SK-N-SH treated with all-trans-retinoic acid at 6 μM for 48 hours (cell line): ENCODE measurements around the gene SP140.

Experiments
- ATAC-seq: fragments of 200-7000 bp; cut with Tn5 transposase; 3 replicates; pipeline ENCODE4 v1.9.1; 2020; ENCODE audit warnings: mild to moderate bottlenecking, moderate library complexity
- ARNTL ChIP-seq: fragments of 450-650 bp; formaldehyde crosslinking; IDR thresholded peaks from 2 replicates; pipeline ENCODE4 v1.5.0; 2020; ENCODE audit warnings: low read depth, mild to moderate bottlenecking, moderate library complexity, borderline replicate concordance
- CREB5 ChIP-seq: fragments of 250-450 bp; sonication (Bioruptor Pico); IDR thresholded peaks from 2 replicates; pipeline ENCODE4 v1.5.1; 2020; ENCODE audit warnings: low read depth, mild to moderate bottlenecking, moderate library complexity
- CSDC2 ChIP-seq: fragments of 250-450 bp; sonication (Bioruptor Pico); IDR thresholded peaks from 2 replicates; pipeline ENCODE4 v1.5.0; 2020; ENCODE audit warnings: mild to moderate bottlenecking, moderate library complexity
- ESRRG ChIP-seq: fragments of 250-450 bp; sonication (Bioruptor Pico); IDR thresholded peaks from 2 replicates; pipeline ENCODE4 v1.6.1; 2021; ENCODE audit warnings: mild to moderate bottlenecking
- OSR1 ChIP-seq: fragments of 250-450 bp; sonication (Bioruptor Pico); IDR thresholded peaks from 2 replicates; pipeline ENCODE4 v1.8.0; 2022; ENCODE audit warnings: moderate library complexity, mild to moderate bottlenecking, inconsistent platforms
- PATZ1 ChIP-seq: fragments of 250-450 bp; sonication (Bioruptor Pico); IDR thresholded peaks from 2 replicates; pipeline ENCODE4 v1.8.0; 2020; ENCODE audit warnings: mild to moderate bottlenecking, moderate library complexity, borderline replicate concordance
- RARB ChIP-seq: fragments of 250-450 bp; sonication (Bioruptor Pico); IDR thresholded peaks from 2 replicates; pipeline ENCODE4 v1.8.0; 2021; ENCODE audit warnings: mild to moderate bottlenecking, moderate library complexity
- SNAI2 ChIP-seq: fragments of 250-450 bp; sonication (Bioruptor Pico); IDR thresholded peaks from 2 replicates; pipeline ENCODE4 v1.5.0; 2020; ENCODE audit warnings: mild to moderate bottlenecking, moderate library complexity
- TCF4 ChIP-seq: fragments of 250-450 bp; sonication (Bioruptor Pico); IDR thresholded peaks from 2 replicates; pipeline ENCODE4 v1.8.0; 2021; ENCODE audit warnings: mild to moderate bottlenecking, moderate library complexity, borderline replicate concordance
- TSHZ2 ChIP-seq: fragments of 250-450 bp; sonication (Bioruptor Pico); IDR thresholded peaks from 2 replicates; pipeline ENCODE4 v1.5.0; 2020; ENCODE audit warnings: mild to moderate bottlenecking, moderate library complexity
- ZC3H10 ChIP-seq: fragments of 250-450 bp; sonication (Bioruptor Pico); IDR thresholded peaks from 2 replicates; pipeline ENCODE4 v1.5.1; 2021; ENCODE audit warnings: mild to moderate bottlenecking, moderate library complexity
- ZFP3 ChIP-seq: fragments of 250-450 bp; sonication (Bioruptor Pico); IDR thresholded peaks from 2 replicates; pipeline ENCODE4 v1.5.0; 2020; ENCODE audit warnings: mild to moderate bottlenecking, moderate library complexity
- ZFP30 ChIP-seq: fragments of 450-650 bp; formaldehyde crosslinking; IDR thresholded peaks from 2 replicates; pipeline ENCODE4 v1.5.0; 2022; ENCODE audit warnings: mild to moderate bottlenecking, moderate library complexity
- ZNF565 ChIP-seq: fragments of 450-650 bp; formaldehyde crosslinking; conservative IDR thresholded peaks from 2 replicates; pipeline ENCODE4 v1.5.0; 2020; ENCODE audit warnings: low read depth, mild to moderate bottlenecking, moderate library complexity
- ZNF70 ChIP-seq: fragments of 450-650 bp; formaldehyde crosslinking; IDR thresholded peaks from 2 replicates; pipeline ENCODE4 v1.5.0; 2020; ENCODE audit warnings: mild to moderate bottlenecking, moderate library complexity
- ZNF8 ChIP-seq: fragments of 450-650 bp; formaldehyde crosslinking; IDR thresholded peaks from 2 replicates; pipeline ENCODE4 v1.5.0; 2020; ENCODE audit warnings: mild to moderate bottlenecking, moderate library complexity
- TF ChIP-seq, protein P1 (sequence below): fragments of 250-450 bp; sonication (Bioruptor Pico); IDR thresholded peaks from 2 replicates; pipeline ENCODE4 v1.5.1; 2021; ENCODE audit warnings: mild to moderate bottlenecking, moderate library complexity

Gene SP140

DNA sequence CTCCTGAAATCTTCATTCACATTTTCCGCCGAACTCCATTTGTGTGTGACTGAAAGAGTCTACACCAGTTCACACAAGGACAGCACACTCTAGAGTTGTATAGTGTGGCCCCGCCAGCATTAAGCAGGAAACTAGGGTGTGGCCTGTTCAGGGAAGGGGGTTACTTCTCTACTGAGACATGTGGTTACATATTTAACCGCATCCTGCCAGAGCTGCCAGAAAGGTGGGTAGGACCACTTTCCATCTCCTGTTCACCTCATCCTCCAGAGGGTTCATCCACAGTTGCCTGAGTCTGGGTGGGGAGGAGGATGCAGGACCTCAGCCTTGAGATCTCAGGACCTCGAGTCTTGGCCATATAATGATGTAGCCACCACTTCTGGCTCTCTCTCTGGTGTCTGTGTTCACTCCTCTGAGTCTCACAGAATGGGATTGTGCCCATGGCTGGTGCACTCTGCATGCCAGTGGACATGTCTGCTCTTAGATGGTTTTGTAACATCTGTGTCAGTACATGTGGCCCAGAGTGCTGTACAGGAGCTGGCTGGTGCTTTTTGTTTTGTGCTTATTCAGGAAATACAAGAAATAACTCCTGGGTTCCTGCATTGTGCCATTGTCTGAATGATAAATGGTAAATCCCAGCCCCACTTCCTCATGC, 93.8 kb downstream of the SP140 start:
- no peak for TF ChIP-seq ZFP30
- TF ChIP-seq ZNF70 = no peak
- TF ChIP-seq, protein P1, sequence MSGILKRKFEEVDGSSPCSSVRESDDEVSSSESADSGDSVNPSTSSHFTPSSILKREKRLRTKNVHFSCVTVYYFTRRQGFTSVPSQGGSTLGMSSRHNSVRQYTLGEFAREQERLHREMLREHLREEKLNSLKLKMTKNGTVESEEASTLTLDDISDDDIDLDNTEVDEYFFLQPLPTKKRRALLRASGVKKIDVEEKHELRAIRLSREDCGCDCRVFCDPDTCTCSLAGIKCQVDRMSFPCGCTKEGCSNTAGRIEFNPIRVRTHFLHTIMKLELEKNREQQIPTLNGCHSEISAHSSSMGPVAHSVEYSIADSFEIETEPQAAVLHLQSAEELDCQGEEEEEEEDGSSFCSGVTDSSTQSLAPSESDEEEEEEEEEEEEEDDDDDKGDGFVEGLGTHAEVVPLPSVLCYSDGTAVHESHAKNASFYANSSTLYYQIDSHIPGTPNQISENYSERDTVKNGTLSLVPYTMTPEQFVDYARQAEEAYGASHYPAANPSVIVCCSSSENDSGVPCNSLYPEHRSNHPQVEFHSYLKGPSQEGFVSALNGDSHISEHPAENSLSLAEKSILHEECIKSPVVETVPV = no peak
- no peak for TF ChIP-seq SNAI2 (CRISPR knock-in tag)
- TF ChIP-seq OSR1 (CRISPR knock-in tag) = no peak
- TF ChIP-seq PATZ1 (CRISPR knock-in tag) = no peak
- TF ChIP-seq ZFP3 (CRISPR knock-in tag) = no peak
- no peak for TF ChIP-seq CREB5 (CRISPR knock-in tag)
- TF ChIP-seq TSHZ2 = no peak
- no peak for TF ChIP-seq ZC3H10 (CRISPR knock-in tag)
- TF ChIP-seq TCF4 (CRISPR knock-in tag) = no peak
- TF ChIP-seq, all 23 proteins: peak for 0

DNA sequence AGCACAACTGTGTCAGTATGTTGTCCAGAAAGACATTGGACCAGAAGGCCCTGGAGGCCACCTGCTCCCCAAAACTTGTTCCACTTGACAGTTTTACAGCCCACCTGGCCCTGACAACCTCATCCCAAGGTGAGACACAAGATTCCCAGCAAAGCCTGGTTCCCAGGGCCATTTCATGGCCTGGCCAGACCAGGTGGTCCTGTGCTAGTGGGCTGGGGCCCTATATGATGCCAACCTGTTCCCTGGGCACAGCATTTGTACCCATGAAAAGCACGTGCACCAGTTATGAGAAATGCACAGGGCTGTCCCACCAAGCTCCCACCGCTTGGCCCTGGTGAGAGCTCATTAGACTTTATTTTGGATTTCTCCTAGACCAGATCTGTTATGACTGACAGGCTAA, 95.5 kb downstream of the SP140 start:
- no peak for TF ChIP-seq ESRRG
- no peak for TF ChIP-seq ZNF70
- TF ChIP-seq, protein P1 = no peak
- TF ChIP-seq TSHZ2 = no peak
- no peak for TF ChIP-seq SNAI2 (CRISPR knock-in tag)
- TF ChIP-seq ZNF565 = no peak
- TF ChIP-seq TCF4 (CRISPR knock-in tag) = no peak
- TF ChIP-seq ARNTL (CRISPR knock-in tag) = no peak
- TF ChIP-seq RARB (CRISPR knock-in tag) = no peak
- TF ChIP-seq ZFP30 = no peak
- no peak for TF ChIP-seq ZC3H10 (CRISPR knock-in tag)
- TF ChIP-seq CSDC2 (CRISPR knock-in tag) = no peak
- TF ChIP-seq ZNF8 (CRISPR knock-in tag) = no peak
- TF ChIP-seq ZFP3 (CRISPR knock-in tag) = no peak
- no peak for ATAC-seq

More for the DNA sequence above, 93.8 kb downstream of the SP140 start:
- no peak for ATAC-seq
